GM13977 (cell line): ENCODE results near the gene CBX2.

Experiments
- DNase-seq: peaks from one replicate; pipeline ENCODE4 v3.0.0; 2012; ENCODE audit warnings: low spot score
- CTCF ChIP-seq: IDR thresholded peaks from 2 replicates; pipeline ENCODE4 v1.5.1; 2012; ENCODE audit warnings: mild to moderate bottlenecking, control low read depth; ENCODE audit not compliant: insufficient read depth; ENCODE audit errors: extremely low read depth, missing control alignments
- in situ Hi-C: fragments of 300-500 bp; cut with MboI; formaldehyde crosslinking; loops from one replicate; pipeline ENCODE4 v1.12.0; 2022; ENCODE audit warnings: low sequenced_read_pairs, low pct_unique_long_range_greater_than_20kb, mixed read lengths, inconsistent platforms; ENCODE audit not compliant: unreplicated experiment

CBX2 gene

GRCh38 chr17:79730769-79731483, 47.0 kb upstream of the CBX2 start, which contains the start of gene ENPP7:
Gene ENPP7 (plus strand): TSS chr17:79730943. CDS start chr17:79731140, 197 bp downstream.
- in situ Hi-C loops = no loop called here
- no peak for DNase-seq
- TF ChIP-seq CTCF = no peak

- in situ Hi-C loops = no loop called here
- no peak for TF ChIP-seq CTCF
- no peak for DNase-seq
Measured at GRCh38 chr17:79732254-79732653, 45.7 kb upstream of the CBX2 start.

- no peak for TF ChIP-seq CTCF
- peak; percentile 84 for DNase-seq
- in situ Hi-C loops = no loop called here
Measured at GRCh38 chr17:79732804-79733691, 44.9 kb upstream of the CBX2 start.

GRCh38 chr17:79733692-79734070, 44.3 kb upstream of the CBX2 start:
- no peak for DNase-seq
- no peak for TF ChIP-seq CTCF
- in situ Hi-C loops = no loop called here

- in situ Hi-C loops = no loop called here
Measured at GRCh38 chr17:79735096-79735495, 42.9 kb upstream of the CBX2 start.

More at GRCh38 chr17:79735096-79735495, 42.9 kb upstream of the CBX2 start:
- DNase-seq = no peak
- no peak for TF ChIP-seq CTCF
